HFFc6 (cell line): Measurements from ENCODE around the gene RBMS3. TPM values are rescaled to one million over a fixed set of nuclear protein-coding genes. Genes with fewer than 3 reads are reported as not detected.

Experiments
- DNase-seq: peaks from one replicate; pipeline ENCODE4 v3.0.0-alpha.2; 2018
- H3K27ac Mint-ChIP-seq: 2 replicates; pipeline ENCODE4 v1.8.0; 2020; ENCODE audit warnings: mild to moderate bottlenecking, mixed read lengths
- H3K27me3 Mint-ChIP-seq: 2 replicates; pipeline ENCODE4 v1.8.0; 2021; ENCODE audit warnings: mild to moderate bottlenecking, moderate library complexity, mixed read lengths; ENCODE audit not compliant: insufficient read depth
- H3K36me3 Mint-ChIP-seq: 2 replicates; pipeline ENCODE4 v1.8.0; 2021; ENCODE audit warnings: low read depth, mixed read lengths
- H3K4me1 Mint-ChIP-seq: 2 replicates; pipeline ENCODE4 v1.8.0; 2020; ENCODE audit warnings: low read depth, mixed read lengths
- H3K4me3 Mint-ChIP-seq: 2 replicates; pipeline ENCODE4 v1.8.0; 2020; ENCODE audit warnings: mild to moderate bottlenecking, moderate library complexity, mixed read lengths
- H3K9me3 Mint-ChIP-seq: 2 replicates; pipeline ENCODE4 v1.8.0; 2020; ENCODE audit warnings: mild to moderate bottlenecking, mixed read lengths
- CTCF ChIP-seq: fragments of 200-600 bp; sonication (generic); IDR thresholded peaks from 2 replicates; pipeline ENCODE4 v1.5.0; 2021; ENCODE audit warnings: antibody characterized with exemption, mild to moderate bottlenecking
- total RNA-seq, 6 experiments: library from RNA; stranded (reverse); fragmentation: NEBNext Ultra II Directional; extraction: Animal tissue kit (Norgen Biotek cat#: 25700); gene quantifications; 2 replicates in 1 of 6; 3 replicates in 5 of 6; pipeline ENCODE4 v1.2.3, GENCODE V29; 2021

The RBMS3 gene
- total RNA-seq, 6 experiments from 2014 or later = 22.8 to 46.9 (median 39.4) TPM

- Mint-ChIP-seq H3K9me3 (no peaks in the 10 kb centered on the region), H3K4me1 (peaks cover 10% of the 10 kb centered on the region), H3K36me3 (no peaks in the 10 kb centered on the region), H3K27me3 (peaks cover 2% of the 10 kb centered on the region; the same call in 1 of the 2 replicates), H3K4me3 (no peak overlapping the region), H3K27ac (no peak overlapping the region)
- TF ChIP-seq CTCF = no peak
- DNase-seq = no peak
Observed at GRCh38 chr3:29532473-29532872, 251.6 kb downstream of the RBMS3 start.

GRCh38 chr3:29534006-29534405 is 253.1 kb downstream of the RBMS3 start:
- H3K36me3 Mint-ChIP-seq = no peaks in the 10 kb centered on the region
- H3K9me3 Mint-ChIP-seq = no peaks in the 10 kb centered on the region
- no peak overlapping the region for H3K27ac Mint-ChIP-seq
- TF ChIP-seq CTCF = no peak
- peaks cover 20% of the 10 kb centered on the region for H3K4me1 Mint-ChIP-seq
- H3K4me3 Mint-ChIP-seq = no peak overlapping the region
- peaks cover 2% of the 10 kb centered on the region; the same call in 1 of the 2 replicates for H3K27me3 Mint-ChIP-seq
- DNase-seq = no peak

DNA sequence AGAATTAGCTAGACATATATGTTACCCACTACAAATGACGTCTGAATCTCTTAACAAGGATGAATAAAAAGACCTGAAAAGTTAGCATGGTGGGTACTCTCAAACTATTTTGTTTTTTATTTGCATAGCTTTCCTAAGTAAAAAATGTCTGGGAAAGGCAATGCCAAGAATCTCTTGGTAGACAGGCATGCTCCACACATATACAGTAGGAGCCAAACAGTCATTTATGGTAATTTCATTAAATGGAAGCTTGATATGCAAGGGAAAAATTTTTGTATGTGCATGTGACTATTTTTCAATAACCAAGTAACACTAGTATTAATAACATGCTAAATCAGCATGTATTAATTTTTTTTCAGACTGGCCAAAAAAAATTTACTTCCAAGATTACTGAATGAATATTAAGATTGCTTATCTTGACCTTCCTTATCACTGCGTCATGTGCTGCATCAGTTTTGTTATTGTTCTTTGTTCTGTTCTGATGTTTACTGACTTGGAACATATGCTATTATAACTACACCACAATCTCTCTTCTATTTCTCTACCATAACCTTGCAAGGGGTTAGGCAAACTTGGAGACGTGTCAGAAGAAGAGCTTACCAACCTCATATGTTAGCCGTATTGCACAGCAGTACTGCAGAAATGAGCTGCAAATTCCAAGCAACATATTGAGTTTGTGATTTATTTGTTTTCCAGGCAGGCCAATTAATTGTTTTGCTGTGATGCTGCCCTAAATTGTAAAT is 255.3 kb downstream of the RBMS3 start:
- DNase-seq = no peak

DNA sequence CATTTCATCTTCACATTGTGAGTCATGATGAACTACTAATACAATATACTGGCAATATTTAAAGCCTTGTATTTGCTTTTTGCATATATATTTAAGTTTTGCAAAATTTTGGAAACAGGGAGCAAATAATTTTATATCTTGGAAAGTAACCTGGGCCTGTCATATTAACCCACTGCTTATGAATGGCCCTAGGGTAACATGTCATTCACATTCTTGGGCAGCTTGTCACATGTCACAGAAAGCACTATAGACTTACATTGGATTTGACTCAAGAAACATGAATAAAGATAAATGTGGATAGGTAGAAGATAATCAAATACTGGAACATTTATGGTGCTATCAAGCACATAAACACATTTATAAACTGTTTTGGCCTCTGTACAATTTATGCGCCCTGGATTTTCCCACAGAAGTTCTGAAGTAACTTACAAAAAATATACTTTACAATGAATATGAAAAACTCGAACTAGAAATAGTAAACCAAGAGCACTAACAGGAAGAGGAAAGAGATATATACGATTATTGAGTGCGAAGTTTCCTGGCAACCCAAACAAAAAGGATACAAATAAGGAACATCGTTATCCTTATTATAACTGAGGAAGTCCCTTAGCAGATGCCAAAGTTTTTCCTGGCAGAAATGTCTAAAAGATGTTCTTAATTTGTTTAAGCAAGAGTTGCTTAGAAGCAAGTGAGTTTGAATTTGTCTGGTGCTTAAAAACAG is 257.2 kb downstream of the RBMS3 start:
- Mint-ChIP-seq H3K27me3 (peaks cover under 1% of the 10 kb centered on the region; the same call in 1 of the 2 replicates), H3K27ac (no peak overlapping the region), H3K4me1 (peaks cover 11% of the 10 kb centered on the region), H3K4me3 (no peak overlapping the region), H3K36me3 (no peaks in the 10 kb centered on the region), H3K9me3 (no peaks in the 10 kb centered on the region)
- no peak for TF ChIP-seq CTCF
- DNase-seq = no peak

More for the DNA sequence above, 255.3 kb downstream of the RBMS3 start:
- Mint-ChIP-seq H3K36me3 (no peaks in the 10 kb centered on the region), H3K4me1 (peaks cover 17% of the 10 kb centered on the region), H3K27me3 (peaks cover 2% of the 10 kb centered on the region; the same call in 1 of the 2 replicates), H3K4me3 (no peak overlapping the region), H3K27ac (no peak overlapping the region), H3K9me3 (no peaks in the 10 kb centered on the region)
- TF ChIP-seq CTCF = no peak

GRCh38 chr3:29538610-29538958 is 257.7 kb downstream of the RBMS3 start:
- no peak for DNase-seq
- H3K4me3 Mint-ChIP-seq = no peak overlapping the region
- no peak for TF ChIP-seq CTCF
- H3K4me1 Mint-ChIP-seq = peaks cover 11% of the 10 kb centered on the region
- H3K36me3 Mint-ChIP-seq = no peaks in the 10 kb centered on the region
- H3K27ac Mint-ChIP-seq = no peak overlapping the region
- H3K27me3 Mint-ChIP-seq = no peaks in the 10 kb centered on the region
- H3K9me3 Mint-ChIP-seq = no peaks in the 10 kb centered on the region
